ENCODE data around the gene PTRH2. TPM values are rescaled to one million over a fixed set of nuclear protein-coding genes. Genes with fewer than 3 reads are reported as not detected.

The PTRH2 gene
- total and polyA plus RNA-seq, 2 of the 8 experiments (the other 6 are each of a cell fraction or from before 2014, with no cell fraction given): 39.4 to 43.2 TPM

- TF ChIP-seq, protein P1, sequence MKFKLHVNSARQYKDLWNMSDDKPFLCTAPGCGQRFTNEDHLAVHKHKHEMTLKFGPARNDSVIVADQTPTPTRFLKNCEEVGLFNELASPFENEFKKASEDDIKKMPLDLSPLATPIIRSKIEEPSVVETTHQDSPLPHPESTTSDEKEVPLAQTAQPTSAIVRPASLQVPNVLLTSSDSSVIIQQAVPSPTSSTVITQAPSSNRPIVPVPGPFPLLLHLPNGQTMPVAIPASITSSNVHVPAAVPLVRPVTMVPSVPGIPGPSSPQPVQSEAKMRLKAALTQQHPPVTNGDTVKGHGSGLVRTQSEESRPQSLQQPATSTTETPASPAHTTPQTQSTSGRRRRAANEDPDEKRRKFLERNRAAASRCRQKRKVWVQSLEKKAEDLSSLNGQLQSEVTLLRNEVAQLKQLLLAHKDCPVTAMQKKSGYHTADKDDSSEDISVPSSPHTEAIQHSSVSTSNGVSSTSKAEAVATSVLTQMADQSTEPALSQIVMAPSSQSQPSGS (IDR thresholded peaks at IDR 0.05; ENCODE audit: low read length): no peak
- no peak for TF ChIP-seq NRF1 (IDR thresholded peaks at IDR 0.05; ENCODE audit: low read depth, low read length)
- no peak for TF ChIP-seq YY1 (IDR thresholded peaks at IDR 0.05; ENCODE audit: low read depth, low read length)
- no peak for TF ChIP-seq RFX5 (IDR thresholded peaks at IDR 0.05; ENCODE audit: borderline replicate concordance, low read depth, low read length)
- TF ChIP-seq CTBP2 (IDR thresholded peaks at IDR 0.05; ENCODE audit: borderline replicate concordance, insufficient read depth, insufficient read length, low read length): no peak
- no peak for TF ChIP-seq JUN (IDR thresholded peaks at IDR 0.05; ENCODE audit: low read depth, low read length)
- TF ChIP-seq HDAC2 (IDR thresholded peaks at IDR 0.05; ENCODE audit: borderline replicate concordance in 1 of 2, low read depth in 2 of 2, low read length in 2 of 2): no peak
- TF ChIP-seq GTF2F1 (IDR thresholded peaks at IDR 0.05; ENCODE audit: borderline replicate concordance, low read depth, low read length): no peak
- TF ChIP-seq CTCF (IDR thresholded peaks at IDR 0.05; ENCODE audit: control extremely low read depth in 1 of 3, insufficient read depth in 1 of 3, low read depth in 1 of 3, low read length in 3 of 3): no peak
- TF ChIP-seq TCF12 (IDR thresholded peaks at IDR 0.05; ENCODE audit: low read depth, low read length): no peak
- TF ChIP-seq ASH2L (IDR thresholded peaks at IDR 0.05; ENCODE audit: low read length): no peak
Observed at GRCh38 chr17:59727817-59728533, 20.7 kb upstream of the PTRH2 start (continued).

Data from H1 (cell line).